Activated CD4-positive, CD25-positive, alpha-beta regulatory T cell (primary cell): ENCODE results near the gene BRD9.
A peak's percentile ranks its signal among the peaks of the same experiment; 100 is the strongest.
"Not testable (repeated sequence)": the region's sequence is repeated elsewhere in the genome, so short reads cannot be mapped to it uniquely, and the experiment has no call there.

ENCODE experiments used
- DNase-seq, 4 experiments: peaks; one replicate each; lab custom pipeline; 2025; lab: John Stamatoyannopoulos, UW

Gene BRD9

GRCh38 chr5:856531-857425 lies 35.8 kb downstream of the BRD9 start:
- no peak for DNase-seq

- DNase-seq: no peak
Measured at GRCh38 chr5:855771-856530, 36.6 kb downstream of the BRD9 start.

GRCh38 chr5:854966-855743 lies 37.4 kb downstream of the BRD9 start:
- DNase-seq: no peak

- DNase-seq: no peak
Measured at GRCh38 chr5:854217-854616, 38.4 kb downstream of the BRD9 start.

GRCh38 chr5:853416-854090 lies 39.0 kb downstream of the BRD9 start:
- DNase-seq: not testable (repeated sequence)

GRCh38 chr5:852431-853401 lies 39.9 kb downstream of the BRD9 start:
- no peak for DNase-seq

GRCh38 chr5:852018-852417 lies 40.6 kb downstream of the BRD9 start:
- no peak for DNase-seq

GRCh38 chr5:851553-851952 lies 41.0 kb downstream of the BRD9 start:
- DNase-seq: no peak

- DNase-seq: no peak
Measured at GRCh38 chr5:851076-851475, 41.5 kb downstream of the BRD9 start.

- no peak for DNase-seq
Measured at GRCh38 chr5:850511-851006, 42.0 kb downstream of the BRD9 start, which contains the start of gene ZDHHC11. Gene ZDHHC11 (minus strand): TSS chr5:850986. CDS start chr5:850602, 384 bp downstream.

- DNase-seq: no peak
Measured at GRCh38 chr5:849651-850301, 42.8 kb downstream of the BRD9 start.

GRCh38 chr5:848671-849111 lies 43.9 kb downstream of the BRD9 start:
- DNase-seq: no peak

GRCh38 chr5:847736-848135 lies 44.9 kb downstream of the BRD9 start:
- DNase-seq: not testable (repeated sequence)

GRCh38 chr5:847212-847611 lies 45.4 kb downstream of the BRD9 start:
- DNase-seq: not testable (repeated sequence)

GRCh38 chr5:846602-847091 lies 46.0 kb downstream of the BRD9 start:
- peak in 1 of 4 experiments; percentile 22 for DNase-seq

GRCh38 chr5:845676-846601 lies 46.7 kb downstream of the BRD9 start:
- DNase-seq: not testable (repeated sequence)

GRCh38 chr5:845031-845675 lies 47.4 kb downstream of the BRD9 start:
- not testable (repeated sequence) for DNase-seq

- DNase-seq: not testable (repeated sequence)
Measured at GRCh38 chr5:844426-844825, 48.2 kb downstream of the BRD9 start.
